Ishikawa (cell line): Measurements from ENCODE around the gene HMOX1.

ENCODE experiments used
- CEBPB ChIP-seq: IDR thresholded peaks from 2 replicates; pipeline ENCODE4 v1.6.1; 2012
- TAF1 ChIP-seq: IDR thresholded peaks from 2 replicates; pipeline ENCODE4 v1.6.1; 2012; ENCODE audit warnings: low read depth, mild to moderate bottlenecking

GRCh38 chr22:35352214-35353111 is 28.4 kb upstream of the HMOX1 start:
- TF ChIP-seq TAF1 = no peak
- TF ChIP-seq CEBPB = no peak
